NCI-H146 treated with DMSO at 0.1 percent for 48 hours (cell line): ENCODE data around the gene COL15A1.

Source experiments
- DNase-seq: peaks from one replicate; lab custom pipeline; 2025; ENCODE audit not compliant: unreplicated experiment; lab: John Stamatoyannopoulos, UW

COL15A1 gene

DNA sequence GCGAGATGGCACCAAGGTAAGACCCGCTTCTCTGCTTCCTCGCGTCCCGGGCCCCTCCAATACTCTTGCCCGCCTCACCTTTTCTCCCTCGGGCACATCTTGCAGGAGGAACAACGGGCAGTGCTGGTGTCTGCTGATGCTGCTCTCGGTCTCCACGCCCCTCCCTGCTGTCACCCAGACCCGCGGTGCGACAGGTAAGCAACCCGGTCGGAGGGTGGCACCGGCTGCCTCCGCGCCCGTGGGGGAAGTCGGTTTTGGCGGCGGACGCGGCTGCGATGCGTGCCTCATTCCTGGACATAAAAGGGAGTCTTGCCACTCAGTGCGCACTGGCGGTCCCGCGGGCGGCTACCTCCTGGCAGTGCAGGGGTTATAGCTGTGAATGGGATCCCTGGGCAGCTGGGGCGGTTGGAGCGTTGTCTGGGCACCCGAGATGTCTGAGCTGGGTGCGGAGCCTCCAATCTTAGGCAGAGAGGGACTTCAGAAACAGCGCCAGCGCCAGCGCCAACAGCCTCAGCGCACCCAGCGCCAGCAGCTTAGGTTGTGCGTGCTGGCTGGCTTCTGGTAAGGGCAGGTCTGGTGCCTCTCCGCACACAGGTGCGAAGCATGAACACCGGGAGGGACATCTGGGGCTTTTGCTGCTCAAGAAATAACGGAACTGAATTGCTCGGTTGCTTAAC is 488 bp downstream of the COL15A1 start:
- no peak for DNase-seq

DNA sequence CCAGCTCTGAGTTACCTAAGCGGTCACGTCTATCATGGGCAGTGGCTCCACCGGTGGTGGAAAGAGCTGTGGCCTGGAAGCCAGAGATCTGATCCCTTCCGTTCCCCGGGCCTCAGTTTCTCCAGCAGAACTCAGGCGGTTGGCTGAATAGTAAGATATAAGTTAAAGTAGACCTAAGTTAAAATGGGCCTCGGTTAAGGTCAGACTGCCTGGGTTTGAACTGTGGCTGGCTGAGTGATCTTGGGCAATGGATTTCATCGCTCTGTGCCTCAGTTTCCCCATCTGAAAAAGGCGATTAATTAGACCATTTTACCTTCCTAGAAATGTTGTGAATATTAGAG is 997 bp downstream of the COL15A1 start:
- DNase-seq = no peak

DNA sequence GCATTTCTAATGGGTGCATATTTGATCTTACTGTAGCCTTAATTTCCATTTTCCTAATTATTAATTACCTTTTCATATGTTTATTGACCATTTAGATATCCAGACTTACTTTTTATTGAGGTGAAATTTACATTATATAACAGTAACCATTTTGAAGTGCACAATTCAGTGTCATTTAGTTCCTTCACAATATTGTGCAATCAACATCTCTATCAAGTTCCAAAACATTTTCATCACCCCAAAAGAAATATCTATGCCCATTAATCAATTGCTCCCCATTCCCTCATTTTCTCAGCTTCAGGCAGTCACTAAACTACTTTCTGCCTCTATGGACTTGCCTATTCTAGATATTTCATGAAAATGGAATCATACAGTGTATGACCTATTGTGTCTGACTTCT is 5.9 kb downstream of the COL15A1 start:
- no peak for DNase-seq

DNA sequence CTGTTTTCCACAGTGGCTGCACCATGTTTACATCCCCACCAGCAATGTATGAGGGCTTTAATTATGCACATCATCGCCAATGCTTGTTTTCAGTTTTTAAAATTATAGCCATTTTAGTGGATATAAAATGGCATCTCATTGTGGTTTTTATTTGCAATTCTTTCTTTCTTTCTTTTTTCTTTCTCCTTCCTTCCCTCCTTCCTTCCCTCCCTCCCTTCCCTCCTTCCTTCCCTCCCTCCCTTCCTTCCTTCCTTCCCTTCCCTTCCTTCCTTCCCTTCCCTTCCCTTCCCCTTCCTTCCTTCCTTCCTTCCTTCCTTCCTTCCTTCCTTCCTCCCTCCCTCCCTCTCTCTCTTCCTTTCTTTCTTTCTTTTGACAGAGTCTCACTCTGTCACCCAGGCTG is 6.6 kb downstream of the COL15A1 start:
- no peak for DNase-seq

DNA sequence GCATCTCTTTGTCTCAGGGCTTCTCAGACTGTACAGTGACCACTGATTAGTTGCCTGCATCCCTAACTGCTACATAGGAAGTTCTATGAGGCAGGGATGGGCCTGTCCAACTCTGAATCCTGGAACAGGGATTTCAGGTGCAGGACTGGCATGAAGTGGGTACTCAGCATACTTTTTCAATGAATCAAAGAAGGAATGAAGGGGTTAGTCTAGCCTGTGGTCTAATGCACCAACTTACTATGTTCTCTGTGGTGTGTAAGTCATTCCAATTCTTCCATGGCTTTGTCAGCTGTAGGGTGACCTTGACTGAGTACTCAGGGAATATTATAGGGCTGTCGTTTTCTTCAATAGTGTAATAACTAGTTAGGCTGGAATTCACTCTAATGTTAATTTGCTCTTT is 8.3 kb downstream of the COL15A1 start:
- DNase-seq = no peak

DNA sequence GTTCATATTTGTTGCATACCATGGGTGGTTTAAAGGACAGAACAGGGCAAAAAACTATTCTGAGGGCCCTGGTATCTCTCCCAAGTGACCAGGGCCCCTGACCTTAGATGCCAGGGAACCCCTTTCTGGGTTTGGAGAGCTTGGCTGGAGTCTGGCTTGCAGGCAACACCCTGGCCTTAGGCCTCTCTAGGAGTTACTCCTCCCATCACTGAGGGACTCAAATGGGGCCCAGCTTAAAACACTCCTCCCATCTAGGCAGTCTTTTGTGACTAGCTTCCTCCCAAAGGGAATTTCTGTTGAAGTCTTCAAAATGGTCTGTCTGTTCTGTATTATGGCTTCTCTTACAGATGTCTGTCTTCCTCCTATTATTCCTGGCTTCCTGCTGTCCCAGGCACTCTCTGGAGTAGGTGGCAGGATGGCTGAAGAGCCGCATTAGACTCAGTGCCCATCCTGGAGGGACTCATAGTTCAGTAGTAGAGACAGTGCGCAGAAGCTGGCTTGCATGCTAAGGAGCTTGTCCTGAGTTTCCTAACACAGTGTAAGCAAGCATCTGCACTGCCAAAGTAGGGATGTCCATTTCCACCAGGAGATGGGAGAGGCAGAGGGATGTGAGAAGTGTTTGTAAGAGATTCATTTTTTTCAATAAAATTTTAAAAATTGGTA is 10.0 kb downstream of the COL15A1 start:
- no peak for DNase-seq

DNA sequence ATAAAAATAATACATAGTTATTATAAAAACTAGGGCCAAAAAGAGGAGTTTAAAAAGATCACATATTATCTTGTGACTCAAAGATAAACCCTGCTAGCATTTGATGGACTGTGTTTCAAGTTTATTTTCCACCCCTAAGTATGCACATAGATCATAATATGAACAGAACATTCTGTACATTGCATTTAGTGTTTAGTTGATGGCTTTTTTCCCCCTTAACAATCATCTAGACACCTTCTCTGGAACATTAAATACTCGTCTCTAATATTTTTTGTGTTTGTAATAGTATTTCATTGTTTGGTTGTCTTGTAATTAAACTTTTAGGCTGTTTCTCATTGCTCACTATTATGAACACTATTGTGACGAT is 10.5 kb downstream of the COL15A1 start:
- DNase-seq = no peak

DNA sequence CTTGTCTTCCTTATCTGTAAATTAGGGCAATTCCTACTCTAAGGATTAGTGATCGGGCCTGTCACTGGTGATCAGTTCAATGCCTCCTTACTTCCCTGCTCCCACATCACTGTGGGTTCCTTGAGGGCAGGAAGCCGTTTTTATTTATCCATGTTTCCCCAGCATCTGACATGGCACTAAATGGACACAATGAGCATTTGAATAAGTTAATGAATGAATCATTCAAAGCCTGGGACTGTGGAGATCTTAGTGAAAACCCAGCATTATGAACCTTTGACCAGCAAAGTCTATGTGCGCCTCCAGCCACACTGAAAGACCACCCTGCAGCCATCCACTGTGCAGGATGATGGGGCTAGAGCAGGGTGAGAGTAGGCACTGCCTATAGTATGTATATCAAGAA is 11.6 kb downstream of the COL15A1 start:
- DNase-seq = no peak

DNA sequence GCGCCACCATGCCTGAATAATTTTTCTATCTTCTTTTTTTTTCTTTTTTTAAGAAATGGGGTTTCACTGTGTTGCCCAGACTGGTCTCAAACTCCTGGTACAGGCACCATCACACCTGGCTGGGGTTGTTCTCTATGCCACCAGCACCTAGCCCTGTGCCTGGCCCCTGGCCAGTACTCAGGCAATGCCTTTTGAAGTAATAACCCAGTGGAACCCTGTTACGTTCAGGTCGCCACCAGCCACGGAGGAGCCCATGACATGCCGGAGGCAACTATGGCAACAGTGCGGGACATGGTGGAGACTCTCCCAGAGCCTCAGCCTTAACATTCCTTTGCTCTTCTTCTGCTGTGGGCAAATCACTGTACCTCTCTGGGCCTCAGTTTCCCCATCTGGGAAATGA is 14.1 kb downstream of the COL15A1 start:
- DNase-seq = no peak

DNA sequence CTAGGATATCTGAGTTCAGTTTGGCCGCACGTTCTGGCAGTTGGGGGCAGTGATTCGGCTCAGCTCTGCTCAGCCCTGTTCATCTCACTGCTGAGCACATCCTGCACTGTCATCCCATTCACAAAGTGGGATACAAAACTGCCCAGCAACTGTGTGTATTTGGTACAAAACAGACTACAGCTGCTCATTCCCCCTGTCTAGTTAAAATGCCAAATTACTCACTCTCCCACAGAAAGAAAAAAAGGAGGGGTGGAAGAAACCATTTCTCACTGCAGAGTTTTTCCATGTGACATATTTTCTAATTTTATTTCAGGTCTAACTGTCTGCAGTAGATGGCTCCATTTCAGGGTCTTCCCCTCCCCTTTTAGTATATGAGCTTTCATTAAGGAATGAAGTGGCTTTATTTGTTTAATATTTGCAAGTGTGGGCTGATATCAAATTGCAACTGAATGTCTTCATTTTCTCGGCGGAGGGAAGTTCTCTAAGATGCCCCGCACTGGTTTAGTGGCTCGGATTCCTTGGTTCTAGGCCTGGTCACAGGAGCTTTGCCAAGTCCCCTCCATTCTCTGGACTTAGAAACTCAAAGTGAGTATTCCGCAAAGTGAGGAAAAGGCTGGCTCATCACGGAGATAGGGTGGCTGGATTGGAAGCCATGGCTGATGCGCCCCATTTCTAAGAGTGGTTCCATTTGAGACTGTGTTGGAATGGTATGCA is 14.7 kb downstream of the COL15A1 start:
- no peak for DNase-seq

DNA sequence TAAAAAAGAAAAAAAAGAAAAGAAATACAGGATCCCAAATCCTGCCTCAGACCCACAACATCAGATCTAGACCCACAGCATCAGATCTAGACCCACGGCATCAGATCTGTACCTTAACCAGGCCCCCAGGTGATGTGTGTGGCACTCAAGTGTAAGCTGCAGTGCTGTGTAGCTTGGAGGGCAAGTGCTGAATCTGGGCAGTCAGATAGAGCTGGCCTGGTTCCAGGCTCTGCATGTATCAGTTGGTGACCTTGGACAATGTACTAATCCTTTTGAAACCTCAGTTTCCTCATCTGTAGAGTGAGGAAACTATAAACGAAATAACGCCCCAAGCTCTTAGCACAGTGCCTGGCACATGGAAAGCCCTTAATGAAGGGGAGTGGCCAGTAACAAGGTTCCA is 16.7 kb downstream of the COL15A1 start:
- DNase-seq = no peak

DNA sequence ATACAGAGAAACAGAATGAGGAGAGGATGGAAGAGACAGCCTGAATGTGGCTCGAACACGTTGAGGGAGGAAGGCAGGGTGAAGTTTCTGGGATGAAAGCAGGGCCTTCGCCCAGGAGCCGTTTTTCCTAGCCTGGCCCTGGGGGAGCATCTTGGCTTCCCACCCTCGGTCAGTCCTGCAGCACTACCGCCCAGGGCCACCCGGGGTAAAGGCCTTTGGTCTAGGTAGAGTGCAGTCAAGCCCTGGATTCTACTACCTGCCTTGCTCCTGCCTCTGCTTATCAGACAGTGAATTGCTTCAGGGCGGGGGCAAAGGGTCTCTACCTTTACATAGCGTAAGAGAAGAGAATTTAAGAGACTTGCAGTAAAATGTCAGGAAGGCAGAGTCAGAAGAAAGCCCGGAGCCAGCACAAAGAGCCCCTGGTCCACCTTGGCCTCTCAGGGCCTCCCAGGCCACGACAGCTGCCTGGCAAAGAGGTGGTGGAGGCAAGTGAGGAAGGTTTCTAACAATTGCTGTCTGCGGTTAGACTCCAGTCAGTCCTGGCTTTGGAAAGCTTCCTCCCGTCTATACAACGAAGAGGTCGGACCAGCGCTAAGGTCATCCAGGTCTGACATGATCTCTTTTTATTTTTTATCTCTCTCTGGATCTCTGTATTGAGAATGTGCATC is 17.9 kb downstream of the COL15A1 start:
- DNase-seq = no peak

DNA sequence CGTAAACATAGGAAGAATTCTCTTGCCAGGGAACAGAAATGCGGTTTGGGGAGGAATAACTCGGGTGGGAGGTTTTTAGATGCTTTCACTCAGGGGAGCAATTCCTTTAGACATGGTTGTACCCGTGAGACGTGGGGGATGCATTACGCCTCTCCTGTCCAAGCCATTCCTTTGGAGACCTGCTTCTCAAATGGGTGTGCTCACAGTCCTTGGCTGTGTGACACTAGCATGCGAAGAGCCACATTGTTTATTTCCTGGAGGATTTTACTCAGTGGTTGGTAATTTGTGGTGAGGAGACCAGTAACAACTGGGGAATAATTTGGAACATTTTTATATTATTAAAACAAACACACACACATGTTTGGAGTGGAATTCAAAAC is 18.5 kb downstream of the COL15A1 start:
- no peak for DNase-seq

DNA sequence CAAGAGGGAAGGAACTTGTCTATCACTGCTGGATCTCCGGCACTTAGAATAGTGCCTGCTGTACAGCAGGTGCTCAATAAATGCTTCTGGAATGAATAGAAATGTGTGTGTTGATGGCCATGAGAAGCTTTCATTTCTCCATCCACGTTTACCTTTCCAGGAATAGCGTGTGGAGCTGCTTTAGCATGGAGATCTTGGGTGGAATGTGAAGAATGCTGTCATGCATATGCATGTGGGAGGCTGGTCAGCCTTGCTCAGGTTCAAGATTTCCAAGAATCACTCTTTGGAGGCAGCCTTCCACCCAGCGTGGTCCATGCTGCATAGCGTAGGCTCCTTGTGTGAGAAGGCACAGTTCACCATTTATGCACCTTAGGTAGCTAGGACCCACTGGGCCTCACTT is 19.2 kb downstream of the COL15A1 start:
- DNase-seq = no peak

DNA sequence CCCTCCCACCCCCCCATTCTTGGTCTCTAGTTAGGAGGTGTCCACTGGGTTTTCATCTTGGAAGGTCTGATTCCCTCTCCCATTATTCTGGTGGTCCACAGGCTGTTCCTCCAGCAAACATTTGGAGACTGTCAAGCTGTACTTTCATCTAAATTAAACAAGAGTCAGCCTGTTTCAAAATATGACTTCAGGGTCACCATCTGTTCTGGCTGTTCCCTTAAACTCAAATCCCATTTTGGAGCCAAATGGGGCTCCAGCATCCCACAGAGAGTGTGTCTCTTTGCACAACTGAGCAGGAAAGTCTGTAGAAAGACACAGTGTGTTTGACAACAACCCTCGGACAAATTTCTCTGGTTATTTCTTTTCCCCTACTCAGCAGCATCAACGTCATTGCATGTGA is 20.5 kb downstream of the COL15A1 start:
- DNase-seq = no peak

DNA sequence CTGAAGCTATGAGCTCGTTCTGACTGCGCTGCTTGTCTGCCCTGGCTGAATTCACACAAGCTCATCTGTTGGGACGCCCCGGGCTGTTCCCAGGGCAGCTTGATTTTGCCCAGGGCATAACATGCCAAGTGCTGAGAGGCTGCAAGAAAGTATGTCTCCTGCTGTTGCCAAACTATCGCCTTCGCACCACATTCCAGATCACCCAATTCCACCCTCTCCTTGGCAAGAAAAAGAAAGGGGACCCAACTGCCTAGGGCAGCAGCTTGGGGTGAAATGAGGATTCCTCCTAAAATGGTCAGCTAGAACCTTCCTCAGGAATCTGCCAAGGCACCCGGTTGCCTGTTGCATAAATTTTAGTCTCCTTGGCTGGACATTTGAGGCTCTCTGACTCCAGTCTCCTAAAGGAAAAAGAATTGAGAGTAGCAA is 21.2 kb downstream of the COL15A1 start:
- DNase-seq = no peak

DNA sequence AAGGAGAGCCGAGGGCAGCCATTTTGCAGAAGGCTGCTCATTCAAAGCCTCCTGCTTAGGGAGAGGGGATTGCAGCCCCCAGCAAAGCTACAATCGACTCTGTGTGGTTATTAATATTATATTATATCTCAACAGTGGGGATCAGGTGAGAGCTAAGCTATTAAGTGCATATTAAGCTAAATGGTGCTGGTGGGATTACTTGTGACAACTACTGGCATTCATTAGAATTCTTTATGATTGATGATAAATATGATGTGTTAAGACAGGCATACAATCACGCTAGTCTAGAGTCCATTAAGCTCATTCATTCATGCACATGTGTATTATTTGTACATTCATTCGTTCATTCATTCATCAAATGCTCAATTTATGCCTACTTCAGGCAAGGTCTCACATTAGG is 23.0 kb downstream of the COL15A1 start:
- DNase-seq = no peak

DNA sequence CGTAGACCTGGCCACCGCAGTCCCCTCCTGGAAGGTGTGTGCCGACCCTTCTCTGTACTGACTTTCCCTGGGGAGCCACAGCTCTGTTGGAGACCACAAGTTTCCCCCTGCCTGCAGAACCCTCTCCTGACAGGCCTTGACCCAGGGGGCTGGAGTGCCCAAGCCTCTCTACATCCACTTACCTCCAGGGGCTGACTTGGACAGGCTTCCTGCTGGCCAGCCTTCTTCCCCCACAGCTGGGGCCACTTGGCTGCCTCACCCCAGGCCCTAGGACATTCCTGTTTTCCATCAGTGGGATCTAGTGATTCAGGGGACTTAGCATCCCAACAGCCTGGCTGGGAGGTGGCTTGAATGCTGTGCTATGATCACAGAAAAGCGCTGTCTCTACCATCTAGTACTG is 23.6 kb downstream of the COL15A1 start:
- DNase-seq = no peak

DNA sequence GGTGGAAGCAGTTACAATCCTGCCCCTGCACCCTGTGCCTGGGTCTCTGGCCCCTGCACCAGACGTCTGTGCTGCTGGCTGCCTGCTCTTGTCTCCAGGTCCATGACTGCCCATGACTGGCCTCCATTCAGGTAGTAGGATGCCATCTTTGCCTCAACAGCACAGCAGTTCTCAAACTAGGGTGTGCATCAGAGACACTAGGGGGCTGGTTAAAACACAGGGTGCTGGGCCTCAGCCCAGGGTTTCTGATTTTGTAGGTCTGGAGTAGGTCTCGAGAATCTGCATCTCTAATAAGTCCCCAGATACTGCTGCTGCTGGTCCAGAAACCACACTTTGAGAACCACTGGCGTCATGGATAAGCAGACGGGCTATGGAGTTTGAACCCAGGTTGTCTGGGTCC is 24.0 kb downstream of the COL15A1 start:
- no peak for DNase-seq

DNA sequence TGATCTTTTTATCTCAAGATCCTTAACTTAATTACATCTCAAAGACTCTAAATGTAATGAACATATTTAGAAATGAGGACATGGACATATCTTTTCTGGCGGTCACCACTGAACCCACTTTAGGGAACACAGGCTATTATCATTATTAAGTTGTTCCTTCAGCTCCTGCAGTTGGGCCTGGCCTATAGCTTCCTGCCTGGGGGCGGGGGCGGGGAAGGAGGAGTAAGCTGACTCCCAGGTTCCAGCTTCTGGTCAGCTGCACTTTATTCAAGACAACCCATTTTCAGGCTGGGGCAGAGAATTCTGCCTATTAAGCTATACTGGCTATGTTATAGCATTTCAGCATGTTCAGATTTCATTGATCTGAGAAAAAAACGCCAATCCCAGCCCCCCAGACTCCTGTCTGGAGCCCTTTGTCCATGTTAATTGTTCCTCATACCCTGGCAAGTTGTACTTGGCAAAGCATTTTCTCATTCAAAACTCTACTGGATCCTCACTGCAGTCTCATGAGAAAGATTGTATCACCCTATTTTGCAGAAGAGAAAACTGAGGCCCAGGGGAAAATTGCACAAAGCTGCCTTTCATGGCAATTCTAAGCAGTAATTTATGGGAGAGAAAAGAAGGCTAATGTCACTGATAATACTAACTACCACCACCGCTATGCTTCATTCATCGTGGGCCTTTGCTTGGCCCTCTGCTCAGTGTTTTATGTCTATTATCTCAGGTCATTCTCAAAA is 25.1 kb downstream of the COL15A1 start:
- no peak for DNase-seq

DNA sequence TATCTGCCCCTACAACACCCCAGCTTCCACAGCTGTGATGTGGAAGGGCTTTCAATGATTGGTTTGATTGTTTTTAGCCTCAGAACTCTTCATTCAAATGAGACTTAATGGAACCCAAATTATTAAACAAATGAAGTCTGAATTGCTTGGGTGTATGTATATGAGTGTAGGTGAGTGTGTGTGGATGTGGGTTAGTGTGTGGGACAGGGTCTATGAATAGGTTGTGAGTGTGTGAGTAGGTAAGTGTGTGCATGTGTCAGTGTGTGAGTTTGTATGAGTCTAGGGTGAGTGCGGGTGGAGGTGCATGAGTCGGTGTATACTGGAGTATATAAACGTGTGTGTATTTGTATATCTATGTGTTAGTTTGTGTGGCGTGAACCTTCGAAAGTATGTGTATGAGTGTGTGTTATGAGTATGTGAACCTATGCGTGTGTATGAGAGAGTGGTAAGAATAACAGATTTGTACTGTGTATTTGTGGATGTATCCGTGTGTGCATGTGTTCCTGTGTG is 26.9 kb downstream of the COL15A1 start:
- no peak for DNase-seq
